Thymus (tissue), 2 donors: ENCODE results near the gene TSPAN31. TPM values are rescaled to one million over a fixed set of nuclear protein-coding genes. Genes with fewer than 3 reads are reported as not detected.

ENCODE experiments used
- polyA plus RNA-seq: library from polyadenylated mRNA; stranded (reverse); fragments of 200-250 nt; gene quantifications from one replicate; pipeline ENCODE4 v1.2.3, GENCODE V29; 2013
- total RNA-seq: library from RNA; stranded (reverse); fragments of 120-200 nt; gene quantifications from one replicate; pipeline ENCODE4 v1.2.4, GENCODE V29; 2013
- donor health status: healthy.

Gene TSPAN31
- total and polyA plus RNA-seq, 2 donors, result 25.3 to 31.4 TPM

Other genes with a start within 250 kb of the TSPAN31 start
- 25.0 TPM for gene DDIT3, start 224.5 kb upstream of the TSPAN31 start, total RNA-seq
- gene DDIT3, start 224.5 kb upstream of the TSPAN31 start, polyA plus RNA-seq, result 43.4 TPM
- gene MBD6, start 222.2 kb upstream of the TSPAN31 start, total RNA-seq, result 5.6 TPM
- gene MBD6, start 222.2 kb upstream of the TSPAN31 start, polyA plus RNA-seq, result 60.5 TPM
- gene DCTN2, start 197.8 kb upstream of the TSPAN31 start, total RNA-seq, result 56.4 TPM
- 79.7 TPM for gene DCTN2, start 197.8 kb upstream of the TSPAN31 start, polyA plus RNA-seq
- gene KIF5A, start 195.0 kb upstream of the TSPAN31 start, total RNA-seq, result 0.05 TPM
- gene KIF5A, start 195.0 kb upstream of the TSPAN31 start, polyA plus RNA-seq, result 0.27 TPM
- 8.5 TPM for gene PIP4K2C, start 153.8 kb upstream of the TSPAN31 start, total RNA-seq
- 14.4 TPM for gene PIP4K2C, start 153.8 kb upstream of the TSPAN31 start, polyA plus RNA-seq
- 16.6 TPM for gene DTX3, start 140.2 kb upstream of the TSPAN31 start, total RNA-seq
- gene DTX3, start 140.2 kb upstream of the TSPAN31 start, polyA plus RNA-seq, result 36.8 TPM
- 2.0 TPM for gene ARHGEF25, start 133.6 kb upstream of the TSPAN31 start, total RNA-seq
- 8.5 TPM for gene ARHGEF25, start 133.6 kb upstream of the TSPAN31 start, polyA plus RNA-seq
- 0.57 TPM for gene B4GALNT1, start 111.8 kb upstream of the TSPAN31 start, total RNA-seq
- gene B4GALNT1, start 111.8 kb upstream of the TSPAN31 start, polyA plus RNA-seq, result 1.3 TPM
- 111 TPM for gene OS9, start 50.9 kb upstream of the TSPAN31 start, total RNA-seq
- gene OS9, start 50.9 kb upstream of the TSPAN31 start, polyA plus RNA-seq, result 166 TPM
- 14.4 TPM for gene AGAP2, start 6.3 kb upstream of the TSPAN31 start, total RNA-seq
- gene AGAP2, start 6.3 kb upstream of the TSPAN31 start, polyA plus RNA-seq, result 15.5 TPM
- 96.8 TPM for gene CDK4, start 7.3 kb downstream of the TSPAN31 start, total RNA-seq
- 38.5 TPM for gene CDK4, start 7.3 kb downstream of the TSPAN31 start, polyA plus RNA-seq
- gene MARCHF9, start 10.1 kb downstream of the TSPAN31 start, total RNA-seq, result 10.7 TPM
- gene MARCHF9, start 10.1 kb downstream of the TSPAN31 start, polyA plus RNA-seq, result 54.9 TPM
- 0.42 TPM for gene CYP27B1, start 22.0 kb downstream of the TSPAN31 start, total RNA-seq
- gene CYP27B1, start 22.0 kb downstream of the TSPAN31 start, polyA plus RNA-seq, result 0.82 TPM
- 10.6 TPM for gene METTL1, start 27.1 kb downstream of the TSPAN31 start, total RNA-seq
- gene METTL1, start 27.1 kb downstream of the TSPAN31 start, polyA plus RNA-seq, result 12.9 TPM
- gene EEF1AKMT3, start 27.6 kb downstream of the TSPAN31 start, total RNA-seq, result 1.3 TPM
- 2.4 TPM for gene EEF1AKMT3, start 27.6 kb downstream of the TSPAN31 start, polyA plus RNA-seq
- 29.2 TPM for gene TSFM, start 37.7 kb downstream of the TSPAN31 start, total RNA-seq
- 28.6 TPM for gene TSFM, start 37.7 kb downstream of the TSPAN31 start, polyA plus RNA-seq
- gene AVIL, start 73.7 kb downstream of the TSPAN31 start, total RNA-seq, result 2.4 TPM
- gene AVIL, start 73.7 kb downstream of the TSPAN31 start, polyA plus RNA-seq, result 17.0 TPM
- gene CTDSP2, start 101.7 kb downstream of the TSPAN31 start, total RNA-seq, result 68.6 TPM
- 50.4 TPM for gene CTDSP2, start 101.7 kb downstream of the TSPAN31 start, polyA plus RNA-seq
- gene ATP23, start 196.5 kb downstream of the TSPAN31 start, total RNA-seq, result 36.0 TPM
- 15.6 TPM for gene ATP23, start 196.5 kb downstream of the TSPAN31 start, polyA plus RNA-seq